PC-9 (cell line): ENCODE results near the gene LAMA5. TPM values are rescaled to one million over a fixed set of nuclear protein-coding genes. Genes with fewer than 3 reads are reported as not detected.
A peak's percentile ranks its signal among the peaks of the same experiment; 100 is the strongest.

ENCODE experiments used
- BruUV-seq: library from RNA; stranded (reverse); fragments of 400-500 nt; replicated peaks from 2 replicates; lab custom pipeline; 2021; lab: Mats Ljungman, UMichigan
- CTCF ChIA-PET: fragments of 300-600 bp; sonication (Branson Sonifier 250); formaldehyde crosslinking; loops from one replicate; lab custom pipeline; 2022; ENCODE audit warnings: antibody characterized with exemption; lab: Charles Lee
- POLR2A ChIA-PET: fragments of 300-600 bp; sonication (Branson Sonifier 250); formaldehyde crosslinking; loops from one replicate; lab custom pipeline; 2022; ENCODE audit warnings: antibody characterized with exemption; ENCODE audit not compliant: unreplicated experiment; lab: Charles Lee
- DNase-seq, 2 experiments: peaks; one replicate each; pipeline versions ENCODE4 v3.0.0 to v3.0.0-alpha.2; 2015 to 2022; ENCODE audit warnings: mixed read lengths in 1 of 2
- H2AFZ ChIP-seq: fragments of 200-600 bp; sonication (generic); 2 replicates; pipeline ENCODE4 v1.8.1; 2017; ENCODE audit warnings: antibody characterized with exemption
- H3F3A ChIP-seq: fragments of 200-600 bp; sonication (generic); 2 replicates; pipeline ENCODE4 v1.8.1; 2017; ENCODE audit warnings: antibody characterized with exemption, mild to moderate bottlenecking, low read depth; ENCODE audit not compliant: insufficient read depth
- H3K27ac ChIP-seq: fragments of 200-600 bp; sonication (generic); 2 replicates; pipeline ENCODE4 v1.6.1; 2016; ENCODE audit warnings: mixed run types
- H3K27me3 ChIP-seq: fragments of 200-600 bp; sonication (generic); 2 replicates; pipeline ENCODE4 v1.6.1; 2016; ENCODE audit warnings: low read depth, mixed run types; ENCODE audit not compliant: insufficient read depth
- H3K36me3 ChIP-seq: fragments of 200-600 bp; sonication (generic); 2 replicates; pipeline ENCODE4 v1.6.1; 2016; ENCODE audit warnings: low read depth, mixed run types
- H3K4me1 ChIP-seq: fragments of 200-600 bp; sonication (generic); replicated peaks from 2 replicates; pipeline ENCODE4 v1.6.1; 2016; ENCODE audit warnings: mixed run types; ENCODE audit not compliant: insufficient read depth
- H3K4me2 ChIP-seq: fragments of 200-600 bp; sonication (generic); 2 replicates; pipeline ENCODE4 v1.6.1; 2017; ENCODE audit warnings: mixed run types
- H3K4me3 ChIP-seq: fragments of 200-600 bp; sonication (generic); 2 replicates; pipeline ENCODE4 v1.6.1; 2016; ENCODE audit warnings: mixed run types
- H3K79me2 ChIP-seq: fragments of 200-600 bp; sonication (generic); 2 replicates; pipeline ENCODE4 v1.6.1; 2017; ENCODE audit warnings: low read depth, mixed run types
- H3K9me2 ChIP-seq: fragments of 200-600 bp; sonication (generic); 2 replicates; pipeline ENCODE4 v1.8.1; 2017; ENCODE audit warnings: mild to moderate bottlenecking; ENCODE audit not compliant: insufficient read depth
- H3K9me3 ChIP-seq: fragments of 200-600 bp; sonication (generic); 2 replicates; pipeline ENCODE4 v1.8.1; 2016; ENCODE audit warnings: low read depth; ENCODE audit not compliant: insufficient read depth
- H4K20me1 ChIP-seq: fragments of 200-600 bp; sonication (generic); 2 replicates; pipeline ENCODE4 v1.8.1; 2017; ENCODE audit not compliant: insufficient read depth
- CTCF ChIP-seq: fragments of 200-600 bp; sonication (generic); conservative IDR thresholded peaks from 2 replicates; pipeline ENCODE4 v1.6.1; 2017; ENCODE audit warnings: mixed run types, antibody characterized with exemption, mild to moderate bottlenecking, moderate library complexity
- EZH2 ChIP-seq: fragments of 200-600 bp; sonication (generic); IDR thresholded peaks from 2 replicates; pipeline ENCODE4 v1.8.0; 2017; ENCODE audit warnings: antibody characterized with exemption, low read depth
- intact Hi-C: fragments of 100-400 bp; cut with micrococcal nuclease; formaldehyde crosslinking; loops from one replicate; pipeline ENCODE4 v1.10.0; 2022; ENCODE audit not compliant: unreplicated experiment
- total RNA-seq: library from RNA; stranded (reverse); gene quantifications from 2 replicates; pipeline ENCODE4 v1.2.3, GENCODE V29; 2021

Gene LAMA5
- total RNA-seq, 1 experiment from 2014 or later: 700 TPM

DNA sequence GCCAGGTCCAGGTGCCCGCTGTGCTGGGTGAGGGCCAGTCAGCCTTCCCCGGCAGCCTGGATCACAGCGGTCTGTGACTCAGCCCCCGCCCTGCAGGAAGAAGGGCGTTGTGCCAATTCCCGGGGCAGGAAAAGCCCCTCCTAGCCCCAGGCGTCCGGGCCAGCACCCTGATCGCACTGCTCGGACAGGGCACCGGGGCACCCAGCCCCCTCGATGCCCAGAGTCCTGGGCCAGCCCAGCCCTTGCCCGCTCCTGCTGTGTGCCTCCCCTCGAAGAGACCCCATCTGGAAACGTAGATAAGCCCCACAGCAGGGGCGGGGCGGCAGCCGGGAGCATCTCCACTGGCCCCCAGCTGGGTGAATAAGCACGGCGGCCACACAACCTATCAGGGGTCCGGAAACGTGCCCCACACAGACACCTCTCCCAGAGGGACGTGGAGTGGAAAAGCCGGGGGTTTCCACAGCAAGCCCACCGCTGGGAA lies 9.9 kb downstream of the LAMA5 start:
- peak overlapping the region; percentile 86 for H3K27ac ChIP-seq
- no peak for TF ChIP-seq CTCF
- no peak for TF ChIP-seq EZH2
- H4K20me1 ChIP-seq: peaks cover 27% of the 10 kb centered on the region
- no peaks in the 10 kb centered on the region for H3K9me2 ChIP-seq
- no peaks in the 10 kb centered on the region for H3K27me3 ChIP-seq
- peaks cover 92% of the 10 kb centered on the region for H3K4me1 ChIP-seq
- peak overlapping the region; percentile 91 for H3K4me2 ChIP-seq
- peak; percentile 74 to 96 for DNase-seq
- H3K36me3 ChIP-seq: peaks cover under 1% of the 10 kb centered on the region; the same call in 1 of the 2 replicates
- H2AFZ ChIP-seq: no peak overlapping the region
- intact Hi-C loops: loop anchor here (5.0 kb wide), 2 partner anchors 215 to 265 kb away; partner anchors contain the start of genes PSMA7 and SS18L1
- peaks cover 85% of the 10 kb centered on the region for H3K79me2 ChIP-seq
- ChIA-PET POLR2A (interaction anchor here (0.6 kb wide), 1 partner anchor 53 kb away, joined by 3 read pairs; no protein-coding TSS in a partner anchor), CTCF (interaction anchor here (0.6 kb wide), 1 partner anchor 1598 kb away, joined by 3 read pairs; no protein-coding TSS in a partner anchor)
- H3F3A ChIP-seq: peaks cover 69% of the 10 kb centered on the region
- no peaks in the 10 kb centered on the region for H3K9me3 ChIP-seq
- no TSS peak for BruUV-seq
- H3K4me3 ChIP-seq: peak overlapping the region; percentile 55

GRCh38 chr20:62356589-62357186 lies 10.4 kb downstream of the LAMA5 start:
- TF ChIP-seq CTCF (no peak), EZH2 (no peak)
- H3K9me3 ChIP-seq: no peaks in the 10 kb centered on the region
- H2AFZ ChIP-seq: no peak overlapping the region
- intact Hi-C loops: loop anchor here (5.0 kb wide), 2 partner anchors 214 to 266 kb away; partner anchors contain the start of genes PSMA7 and SS18L1
- no TSS peak for BruUV-seq
- ChIA-PET CTCF (no interaction called here), POLR2A (interaction anchor here (0.6 kb wide), 1 partner anchor 22 kb away, joined by 3 read pairs; no protein-coding TSS in a partner anchor)
- peak overlapping the region; percentile 55; the same call in 1 of the 2 replicates for H3K4me3 ChIP-seq
- peak overlapping the region; percentile 91 for H3K4me2 ChIP-seq
- H3K9me2 ChIP-seq: no peaks in the 10 kb centered on the region
- peaks cover 71% of the 10 kb centered on the region for H3F3A ChIP-seq
- peak overlapping the region; percentile 86 for H3K27ac ChIP-seq
- H3K79me2 ChIP-seq: peaks cover 85% of the 10 kb centered on the region
- no peaks in the 10 kb centered on the region for H3K27me3 ChIP-seq
- DNase-seq: no peak
- H3K4me1 ChIP-seq: peaks cover 92% of the 10 kb centered on the region
- H4K20me1 ChIP-seq: peaks cover 24% of the 10 kb centered on the region; the same call in 1 of the 2 replicates
- peaks cover 4% of the 10 kb centered on the region; the same call in 1 of the 2 replicates for H3K36me3 ChIP-seq

GRCh38 chr20:62355878-62356588 lies 11.1 kb downstream of the LAMA5 start:
- ChIA-PET POLR2A (interaction anchor here (0.6 kb wide), 2 partner anchors 18 to 23 kb away, joined by 3 read pairs; no protein-coding TSS in a partner anchor), CTCF (no interaction called here)
- peaks cover 8% of the 10 kb centered on the region; the same call in 1 of the 2 replicates for H3K36me3 ChIP-seq
- peaks cover 72% of the 10 kb centered on the region for H3F3A ChIP-seq
- no TSS peak for BruUV-seq
- no peaks in the 10 kb centered on the region for H3K9me3 ChIP-seq
- intact Hi-C loops: loop anchor here (5.0 kb wide), 2 partner anchors 214 to 266 kb away; partner anchors contain the start of genes PSMA7 and SS18L1
- H4K20me1 ChIP-seq: peaks cover 20% of the 10 kb centered on the region; the same call in 1 of the 2 replicates
- no peaks in the 10 kb centered on the region for H3K9me2 ChIP-seq
- TF ChIP-seq CTCF: no peak
- no peak for TF ChIP-seq EZH2
- H3K27me3 ChIP-seq: no peaks in the 10 kb centered on the region
- H3K79me2 ChIP-seq: peaks cover 85% of the 10 kb centered on the region
- no peak overlapping the region for H2AFZ ChIP-seq
- DNase-seq: no peak
- H3K4me1 ChIP-seq: peaks cover 92% of the 10 kb centered on the region
- H3K4me3 ChIP-seq: peak overlapping the region; percentile 55; the same call in 1 of the 2 replicates
- peak overlapping the region; percentile 86 for H3K27ac ChIP-seq
- peak overlapping the region; percentile 91 for H3K4me2 ChIP-seq
